ENCODE results near the gene BLOC1S3.

The BLOC1S3 gene

GRCh38 chr19:45141203-45141900 lies 37.2 kb upstream of the BLOC1S3 start:
- TF ChIP-seq CTCF (IDR thresholded peaks at IDR 0.05; ENCODE audit: insufficient read depth, low read depth, low read length, missing control alignments), result no peak
- no peak for DNase-seq (ENCODE audit: low read depth)
- no peak overlapping the region for H3K4me3 ChIP-seq (ENCODE audit: low read length)

GRCh38 chr19:45142016-45142725 lies 36.4 kb upstream of the BLOC1S3 start:
- H3K4me3 ChIP-seq (ENCODE audit: low read length), result no peak overlapping the region
- TF ChIP-seq CTCF (IDR thresholded peaks at IDR 0.05; ENCODE audit: insufficient read depth, low read depth, low read length, missing control alignments), result no peak
- DNase-seq (ENCODE audit: low read depth), result no peak

- H3K4me3 ChIP-seq (ENCODE audit: low read length), result no peak overlapping the region
- no peak for TF ChIP-seq CTCF (IDR thresholded peaks at IDR 0.05; ENCODE audit: insufficient read depth, low read depth, low read length, missing control alignments)
- no peak for DNase-seq (ENCODE audit: low read depth)
Observed at GRCh38 chr19:45142726-45143110, 35.9 kb upstream of the BLOC1S3 start.

GRCh38 chr19:45144431-45145269 lies 33.9 kb upstream of the BLOC1S3 start:
- DNase-seq (ENCODE audit: low read depth), result no peak
- no peak overlapping the region for H3K4me3 ChIP-seq (ENCODE audit: low read length)
- TF ChIP-seq CTCF (IDR thresholded peaks at IDR 0.05; ENCODE audit: insufficient read depth, low read depth, low read length, missing control alignments), result no peak

GRCh38 chr19:45145270-45146189 lies 33.1 kb upstream of the BLOC1S3 start:
- no peak for DNase-seq (ENCODE audit: low read depth)
- TF ChIP-seq CTCF (IDR thresholded peaks at IDR 0.05; ENCODE audit: insufficient read depth, low read depth, low read length, missing control alignments), result no peak
- no peak overlapping the region for H3K4me3 ChIP-seq (ENCODE audit: low read length)

- no peak for DNase-seq (ENCODE audit: low read depth)
- TF ChIP-seq CTCF (IDR thresholded peaks at IDR 0.05; ENCODE audit: insufficient read depth, low read depth, low read length, missing control alignments), result no peak
- no peak overlapping the region for H3K4me3 ChIP-seq (ENCODE audit: low read length)
Observed at GRCh38 chr19:45146251-45146650, 32.3 kb upstream of the BLOC1S3 start.
